DND-41 (cell line): ENCODE measurements around the gene DNAH7.

Source experiments
- EZH2 ChIP-seq: IDR thresholded peaks from 3 replicates; pipeline ENCODE4 v1.6.1; 2012; ENCODE audit warnings: borderline replicate concordance, low read depth, mild to moderate bottlenecking, moderate library complexity, low read length, inconsistent platforms; ENCODE audit not compliant: severe bottlenecking
- TF ChIP-seq, protein P1 (sequence below): IDR thresholded peaks from 2 replicates; pipeline ENCODE4 v1.5.1; 2012; ENCODE audit warnings: borderline replicate concordance, low read length, moderate library complexity, mild to moderate bottlenecking; ENCODE audit not compliant: poor library complexity, severe bottlenecking; ENCODE audit errors: extremely low read depth

DNA sequence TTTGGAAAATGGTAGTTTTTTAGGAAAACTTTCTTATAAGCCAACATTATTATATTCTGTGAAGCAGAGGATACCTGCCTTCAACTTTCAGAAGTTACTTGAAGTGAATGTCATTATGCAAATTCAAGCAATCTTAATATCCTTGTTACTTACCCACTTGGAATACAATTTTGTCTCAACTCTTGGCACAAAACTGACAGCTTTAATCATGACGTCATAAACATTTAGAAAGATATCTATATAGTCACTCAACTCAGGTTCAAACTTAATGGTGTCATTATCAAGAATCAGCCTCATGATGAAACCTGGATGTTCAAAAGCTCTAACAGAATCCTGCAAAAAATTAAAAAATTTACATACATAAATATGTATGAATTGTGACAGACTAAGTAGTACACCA, 68.1 kb downstream of the DNAH7 start:
- TF ChIP-seq, protein P1, sequence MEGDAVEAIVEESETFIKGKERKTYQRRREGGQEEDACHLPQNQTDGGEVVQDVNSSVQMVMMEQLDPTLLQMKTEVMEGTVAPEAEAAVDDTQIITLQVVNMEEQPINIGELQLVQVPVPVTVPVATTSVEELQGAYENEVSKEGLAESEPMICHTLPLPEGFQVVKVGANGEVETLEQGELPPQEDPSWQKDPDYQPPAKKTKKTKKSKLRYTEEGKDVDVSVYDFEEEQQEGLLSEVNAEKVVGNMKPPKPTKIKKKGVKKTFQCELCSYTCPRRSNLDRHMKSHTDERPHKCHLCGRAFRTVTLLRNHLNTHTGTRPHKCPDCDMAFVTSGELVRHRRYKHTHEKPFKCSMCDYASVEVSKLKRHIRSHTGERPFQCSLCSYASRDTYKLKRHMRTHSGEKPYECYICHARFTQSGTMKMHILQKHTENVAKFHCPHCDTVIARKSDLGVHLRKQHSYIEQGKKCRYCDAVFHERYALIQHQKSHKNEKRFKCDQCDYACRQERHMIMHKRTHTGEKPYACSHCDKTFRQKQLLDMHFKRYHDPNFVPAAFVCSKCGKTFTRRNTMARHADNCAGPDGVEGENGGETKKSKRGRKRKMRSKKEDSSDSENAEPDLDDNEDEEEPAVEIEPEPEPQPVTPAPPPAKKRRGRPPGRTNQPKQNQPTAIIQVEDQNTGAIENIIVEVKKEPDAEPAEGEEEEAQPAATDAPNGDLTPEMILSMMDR: no peak
- TF ChIP-seq EZH2: no peak
